Embryonic facial prominence (tissue), 1 donor: Measurements from ENCODE around the gene AMIGO1.

Source experiments
- DNase-seq: peaks from one replicate; pipeline ENCODE4 v3.0.0-alpha.2; 2016; ENCODE audit errors: extremely low spot score

AMIGO1 gene

GRCh38 chr1:109502364-109502851, 7.1 kb downstream of the AMIGO1 start:
- DNase-seq = no peak

- no peak for DNase-seq
Measured at GRCh38 chr1:109501644-109502363, 7.7 kb downstream of the AMIGO1 start.

DNA sequence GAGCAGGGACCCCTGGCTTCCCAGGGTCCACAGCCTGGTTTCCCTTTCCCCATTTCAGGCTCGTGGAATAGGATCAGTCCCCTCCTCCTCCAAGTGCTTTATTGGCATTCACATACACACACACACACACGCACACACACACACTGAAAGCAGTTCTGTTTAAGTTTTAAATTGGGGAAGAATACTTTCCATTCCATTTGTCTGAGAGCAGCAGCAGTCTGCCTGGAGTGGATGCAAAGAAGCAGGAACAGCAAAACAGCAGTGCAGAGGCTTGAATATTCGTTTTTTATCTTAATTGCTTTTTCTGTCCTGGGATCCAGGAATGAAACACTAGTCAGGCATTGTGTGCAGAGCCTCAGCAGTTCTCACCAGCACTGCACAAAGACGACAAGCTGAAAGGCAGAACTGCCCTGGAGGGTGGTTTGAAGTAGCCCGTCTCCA, 8.6 kb downstream of the AMIGO1 start:
- DNase-seq = no peak

- DNase-seq = no peak
Measured at GRCh38 chr1:109499661-109500536, 9.6 kb downstream of the AMIGO1 start.

GRCh38 chr1:109499081-109499480, 10.4 kb downstream of the AMIGO1 start:
- no peak for DNase-seq

GRCh38 chr1:109498161-109498801, 11.2 kb downstream of the AMIGO1 start:
- DNase-seq = no peak

DNA sequence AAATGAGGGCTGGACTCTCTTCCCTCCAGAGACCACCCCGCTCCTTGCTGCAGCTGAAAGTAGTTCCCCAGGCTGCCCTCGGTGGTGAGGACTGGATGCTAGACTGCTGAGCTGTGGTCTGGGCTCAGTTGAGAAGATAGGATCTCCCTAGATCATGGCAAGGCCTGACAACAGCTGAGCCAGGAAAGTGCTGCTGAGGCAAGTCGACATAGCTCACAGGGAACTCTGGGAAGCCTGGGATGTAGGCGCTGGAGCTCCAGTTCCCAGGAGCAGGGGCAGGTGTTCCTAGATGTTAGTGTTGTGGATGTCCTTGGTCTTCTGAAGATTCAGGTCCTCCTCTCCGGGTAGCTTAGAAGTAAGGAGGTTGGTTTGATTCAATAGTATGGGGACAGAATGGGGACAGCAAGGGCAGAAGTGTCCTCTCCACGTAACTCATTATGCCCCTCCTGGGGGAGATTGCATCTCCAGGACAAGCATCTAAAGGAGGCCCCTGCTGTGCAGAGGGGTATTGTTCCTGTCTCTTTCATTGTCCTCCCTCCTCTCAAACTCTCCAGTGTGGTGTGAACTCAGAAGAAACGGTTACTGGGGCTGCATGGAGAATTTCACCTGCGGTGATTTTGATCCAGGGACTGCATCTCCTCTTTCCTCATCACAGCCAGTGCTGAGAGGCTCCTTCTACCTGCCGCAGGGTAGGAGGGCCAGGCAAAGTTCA, 11.9 kb downstream of the AMIGO1 start:
- no peak for DNase-seq

DNA sequence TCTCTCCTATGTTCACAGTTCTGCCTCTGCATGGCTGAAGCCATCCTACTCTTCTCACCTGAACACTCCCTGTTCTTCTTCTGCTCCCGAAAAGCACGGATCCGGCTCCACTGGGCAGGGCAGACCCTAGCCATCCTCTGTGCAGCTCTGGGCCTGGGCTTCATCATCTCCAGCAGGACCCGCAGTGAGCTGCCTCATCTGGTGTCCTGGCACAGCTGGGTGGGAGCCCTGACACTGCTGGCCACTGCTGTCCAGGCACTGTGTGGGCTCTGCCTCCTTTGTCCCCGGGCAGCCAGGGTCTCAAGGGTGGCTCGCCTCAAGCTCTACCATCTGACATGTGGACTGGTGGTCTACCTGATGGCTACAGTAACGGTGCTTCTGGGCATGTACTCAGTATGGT, 13.8 kb downstream of the AMIGO1 start:
- DNase-seq = no peak

DNA sequence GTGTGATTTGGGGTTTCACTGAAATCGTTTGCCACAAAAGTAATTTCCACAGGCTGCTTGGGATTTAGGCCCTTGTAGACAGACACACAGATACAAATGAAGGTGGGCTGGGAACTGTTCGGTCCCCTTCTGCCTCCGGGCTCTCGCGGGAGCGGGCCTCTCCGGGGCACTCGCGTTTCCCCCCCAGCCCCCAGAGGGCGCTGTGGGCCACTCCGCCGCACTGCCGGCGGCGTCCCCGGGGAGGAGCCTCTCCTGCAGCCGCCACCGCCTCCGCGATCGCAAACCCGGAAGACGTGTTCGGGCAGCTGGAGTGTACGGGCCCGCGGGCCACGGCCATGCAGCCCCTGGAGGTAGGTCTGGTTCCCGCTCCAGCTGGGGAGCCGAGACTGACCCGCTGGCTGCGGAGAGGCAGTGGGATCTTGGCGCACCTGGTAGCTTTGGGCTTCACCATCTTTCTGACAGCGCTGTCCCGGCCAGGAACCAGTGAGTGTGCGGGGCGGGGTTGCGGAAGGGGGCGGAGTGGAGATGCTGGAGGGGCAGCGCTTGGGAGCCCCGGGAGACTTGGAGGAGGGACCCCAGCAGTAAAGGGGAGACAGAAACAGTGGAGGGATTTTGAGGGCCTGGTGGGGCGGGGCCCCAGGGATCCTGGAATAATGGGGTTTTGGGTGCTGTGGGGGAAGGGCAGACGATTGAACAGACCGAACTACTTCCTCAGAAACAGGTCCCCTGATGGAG, 15.6 kb downstream of the AMIGO1 start, which contains the start of gene CYB561D1:
TSS of gene CYB561D1 (plus strand) at position 290 of the 735 bp plus-strand sequence. CDS start at position 336, 46 bp downstream.
- DNase-seq = peak; percentile 31

GRCh38 chr1:109493227-109493626, 16.3 kb downstream of the AMIGO1 start:
- DNase-seq = no peak

- no peak for DNase-seq
Measured at GRCh38 chr1:109492779-109493178, 16.7 kb downstream of the AMIGO1 start.

DNA sequence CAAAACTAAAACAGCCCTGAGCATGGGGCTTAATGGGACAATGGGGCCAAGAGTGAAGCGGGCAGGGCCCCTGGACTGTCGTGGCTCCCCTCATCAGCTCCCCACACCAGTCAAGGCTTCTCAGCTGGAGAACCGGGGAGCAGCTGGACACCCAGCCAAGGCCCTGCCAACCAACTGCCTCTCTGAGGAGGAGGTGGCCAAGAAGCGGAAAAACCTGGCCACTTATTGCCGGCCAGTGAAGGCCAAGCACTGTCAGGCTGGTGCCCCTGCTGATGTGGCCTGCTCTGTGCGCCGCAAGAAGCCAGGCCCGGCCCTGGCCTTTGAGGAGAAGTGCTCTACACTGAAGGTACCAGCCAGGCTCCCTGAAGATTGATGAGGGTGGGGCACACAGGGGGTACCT, 18.2 kb downstream of the AMIGO1 start:
- no peak for DNase-seq

DNA sequence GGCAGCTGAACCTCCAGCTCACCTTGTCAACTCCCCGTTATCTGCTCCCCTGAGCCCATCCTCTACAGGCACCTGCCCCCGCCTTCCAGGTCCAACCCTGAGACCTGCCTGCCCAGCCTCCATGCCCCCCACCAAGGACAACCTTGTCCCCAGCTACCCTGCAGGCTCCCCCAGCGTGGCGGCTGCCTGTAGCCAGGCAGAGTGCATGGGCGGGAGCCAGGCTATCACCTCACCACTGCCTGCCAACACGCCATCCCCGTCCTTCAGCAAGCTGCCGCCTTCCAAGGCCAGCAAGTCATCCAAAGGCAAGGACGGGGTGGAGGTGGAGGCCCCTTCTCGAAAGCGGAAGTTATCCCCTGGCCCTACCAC, 18.6 kb downstream of the AMIGO1 start:
- no peak for DNase-seq

GRCh38 chr1:109490029-109490933, 19.2 kb downstream of the AMIGO1 start:
- no peak for DNase-seq

GRCh38 chr1:109488696-109489095, 20.8 kb downstream of the AMIGO1 start:
- DNase-seq = no peak

GRCh38 chr1:109488201-109488600, 21.3 kb downstream of the AMIGO1 start:
- no peak for DNase-seq

GRCh38 chr1:109487261-109487660, 22.3 kb downstream of the AMIGO1 start:
- DNase-seq = no peak

DNA sequence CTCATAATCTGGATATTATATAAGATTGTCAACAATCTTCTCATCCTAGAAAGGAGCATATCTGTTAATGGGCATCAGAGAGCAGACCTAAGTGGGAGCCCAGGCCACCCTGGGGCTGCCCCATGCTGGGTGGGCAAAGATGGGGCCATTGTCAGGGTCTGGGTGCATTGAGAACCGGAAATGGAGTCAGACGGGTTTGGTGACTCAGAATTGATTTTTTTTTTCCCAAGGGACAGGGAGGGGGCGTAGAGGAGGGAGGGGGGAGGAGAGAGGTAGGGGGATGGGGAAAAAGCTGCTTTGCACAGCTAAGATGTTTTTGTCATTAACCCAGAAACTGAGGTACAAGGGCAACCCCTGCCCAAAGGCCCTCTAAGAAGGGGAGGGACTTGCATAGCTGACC, 24.5 kb downstream of the AMIGO1 start:
- DNase-seq = no peak

DNA sequence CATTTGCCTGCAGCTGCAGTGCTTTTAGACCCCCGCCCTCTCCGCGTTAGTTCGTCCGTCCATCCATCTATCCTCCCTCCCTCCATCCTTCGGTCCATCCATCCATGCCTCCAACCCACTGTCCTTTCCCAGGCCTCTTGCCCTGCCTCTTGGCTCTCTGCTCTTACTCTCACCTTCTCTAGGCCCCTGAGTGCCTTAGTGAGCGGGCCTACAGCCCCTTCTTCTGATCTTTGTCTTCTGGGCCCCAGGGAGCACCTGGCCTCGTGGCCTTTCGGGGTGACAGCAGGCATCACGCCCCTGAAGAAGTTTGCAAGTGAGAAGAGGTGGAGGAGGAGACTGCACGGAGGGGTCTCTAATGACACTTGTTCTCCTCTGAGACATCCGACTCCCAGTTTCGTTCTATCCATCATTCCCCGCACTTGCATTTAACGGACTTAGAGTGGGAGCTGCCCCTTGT, 25.0 kb downstream of the AMIGO1 start:
- no peak for DNase-seq
